Endothelial cell of umbilical vein (primary cell): ENCODE results near the gene NR5A1. TPM values are rescaled to one million over a fixed set of nuclear protein-coding genes. Genes with fewer than 3 reads are reported as not detected.

ENCODE experiments used
- BruUV-seq: library from RNA; stranded (reverse); fragments of 400-500 nt; replicated peaks from 2 replicates; lab custom pipeline; 2021; lab: Mats Ljungman, UMichigan
- CTCF ChIA-PET: fragments of 300-600, 350-600 bp; sonication (Branson Sonifier 250); formaldehyde crosslinking; loops from one replicate; lab custom pipeline; 2021; ENCODE audit warnings: antibody characterized with exemption, inconsistent platforms; lab: Charles Lee
- POLR2A ChIA-PET: fragments of 300-600, 350-600 bp; sonication (Branson Sonifier 250); formaldehyde crosslinking; loops from one replicate; lab custom pipeline; 2021; ENCODE audit warnings: antibody characterized with exemption, inconsistent platforms; lab: Charles Lee
- DNase-seq: peaks from one replicate; pipeline ENCODE4 v3.0.0-alpha.2; 2011; ENCODE audit warnings: low read depth, low spot score
- FAIRE-seq: peaks from 2 replicates; lab custom pipeline; 2011; peaks lifted over from hg19 to GRCh38; lab: Jason Lieb, UNC
- H2AFZ ChIP-seq: 2 replicates; pipeline ENCODE4 v1.6.0; 2012; ENCODE audit warnings: low read depth, low read length, control low read depth, inconsistent platforms
- H3K27ac ChIP-seq: 2 replicates; pipeline ENCODE4 v1.5.1; 2011; ENCODE audit warnings: low read depth, mild to moderate bottlenecking, control low read depth, low read length, moderate library complexity; ENCODE audit not compliant: insufficient read depth
- H3K27me3 ChIP-seq, 2 experiments: 2 replicates each; pipeline versions ENCODE4 v1.6.0 to v1.6.1; 2011; ENCODE audit warnings: low read length in 2 of 2, mixed read lengths in 1 of 2; ENCODE audit not compliant: control insufficient read depth in 2 of 2, insufficient read depth in 2 of 2
- H3K36me3 ChIP-seq, 2 experiments: 2 replicates in 1 of 2; 3 replicates in 1 of 2; pipeline ENCODE4 v1.5.1; 2011; ENCODE audit warnings: low read length in 2 of 2, mild to moderate bottlenecking in 1 of 2, moderate library complexity in 1 of 2; ENCODE audit not compliant: control insufficient read depth in 2 of 2, insufficient read depth in 2 of 2; ENCODE audit errors: extremely low read depth in 1 of 2
- H3K4me1 ChIP-seq: 3 replicates; pipeline ENCODE4 v1.5.1; 2011; ENCODE audit warnings: mild to moderate bottlenecking, low read length; ENCODE audit not compliant: control insufficient read depth, insufficient read depth; ENCODE audit errors: extremely low read depth
- H3K4me2 ChIP-seq: 2 replicates; pipeline ENCODE4 v1.6.1; 2011; ENCODE audit warnings: low read length, control low read depth, mixed read lengths; ENCODE audit not compliant: insufficient read depth
- H3K4me3 ChIP-seq, 3 experiments: fragments of 200-600 bp in 1 of 3; sonication (generic), shearing (Covaris generic) in 1 of 3; replicated peaks in 1 of 3; 2 replicates each; pipeline ENCODE4 v1.5.1; 2011 to 2016; ENCODE audit warnings: control low read depth in 3 of 3, low read length in 3 of 3, mild to moderate bottlenecking in 2 of 3, inconsistent platforms in 1 of 3, low read depth in 1 of 3, moderate library complexity in 1 of 3; ENCODE audit not compliant: insufficient read depth in 1 of 3
- H3K79me2 ChIP-seq: 2 replicates; pipeline ENCODE4 v1.6.0; 2012; ENCODE audit warnings: low read length, inconsistent platforms; ENCODE audit not compliant: control insufficient read depth, insufficient read depth
- H3K9ac ChIP-seq: replicated peaks from 2 replicates; pipeline ENCODE3; 2011; ENCODE audit warnings: low read length, control low read depth; ENCODE audit not compliant: insufficient read depth; ENCODE audit errors: extremely low read depth
- H3K9me1 ChIP-seq: replicated peaks from 3 replicates; pipeline ENCODE4 v1.6.0; 2011; ENCODE audit warnings: mild to moderate bottlenecking, low read length; ENCODE audit not compliant: control insufficient read depth, insufficient read depth; ENCODE audit errors: extremely low read depth
- H3K9me3 ChIP-seq: replicated peaks from 2 replicates; pipeline ENCODE4 v1.5.1; 2012; ENCODE audit warnings: low read length, inconsistent platforms; ENCODE audit not compliant: control insufficient read depth, insufficient read depth
- H4K20me1 ChIP-seq: replicated peaks from 2 replicates; pipeline ENCODE3; 2011; ENCODE audit warnings: mild to moderate bottlenecking, low read length; ENCODE audit not compliant: control insufficient read depth, insufficient read depth; ENCODE audit errors: extremely low read depth
- EZH2 ChIP-seq: IDR thresholded peaks from 2 replicates; pipeline ENCODE4 v1.6.1; 2012; ENCODE audit warnings: borderline replicate concordance, low read depth, mild to moderate bottlenecking, moderate library complexity, low read length, inconsistent platforms; ENCODE audit not compliant: severe bottlenecking
- FOS ChIP-seq: IDR thresholded peaks from 2 replicates; pipeline ENCODE4 v1.6.1; 2011; ENCODE audit warnings: mild to moderate bottlenecking, low read length, moderate library complexity, borderline replicate concordance; ENCODE audit not compliant: insufficient read depth
- GATA2 ChIP-seq: IDR thresholded peaks from 2 replicates; pipeline ENCODE4 v1.7.0; 2011; ENCODE audit warnings: low read depth, mild to moderate bottlenecking, moderate library complexity, mixed read lengths, low read length; ENCODE audit not compliant: insufficient read length, insufficient read depth
- JUN ChIP-seq: IDR thresholded peaks from 2 replicates; pipeline ENCODE4 v1.6.1; 2011; ENCODE audit warnings: borderline replicate concordance, low read depth; ENCODE audit not compliant: insufficient read length, insufficient read depth
- MYC ChIP-seq: IDR thresholded peaks from one replicate; pipeline ENCODE4 v1.6.1; 2011; ENCODE audit warnings: mild to moderate bottlenecking, low read depth, low read length
- POLR2A ChIP-seq: IDR thresholded peaks from 2 replicates; pipeline ENCODE4 v1.6.1; 2012; ENCODE audit warnings: low read depth, mild to moderate bottlenecking, control low read depth, low read length
- POLR2AphosphoS5 ChIP-seq: IDR thresholded peaks from 2 replicates; pipeline ENCODE4 v1.6.1; 2012; ENCODE audit warnings: low read depth, mild to moderate bottlenecking, control low read depth, low read length, moderate library complexity; ENCODE audit not compliant: insufficient read depth
- dilution Hi-C: fragments of 300-500 bp; cut with MboI; formaldehyde crosslinking; loops from one replicate; pipeline ENCODE4 v1.15.0; 2019; ENCODE audit warnings: low sequenced_read_pairs; ENCODE audit not compliant: extremely low pct_ligation_motif_present
- intact Hi-C: fragments of 100-400 bp; cut with micrococcal nuclease; formaldehyde crosslinking; loops from one replicate; pipeline ENCODE4 v1.10.0; 2022
- polyA plus RNA-seq, 4 experiments: library from polyadenylated mRNA; depleted of rRNA in 3 of 4; stranded (reverse) in 3 of 4; unstranded in 1 of 4; fragments of >200 nt; gene quantifications; 2 replicates each; pipeline versions ENCODE4 v1.2.1 to v1.2.3, GENCODE V29; 2011 to 2012; ENCODE audit warnings: missing spikeins in 1 of 4
- total RNA-seq: library from RNA; stranded (reverse); gene quantifications from 2 replicates; pipeline ENCODE4 v1.2.3, GENCODE V29; 2021
- TF ChIP-seq, protein P1 (sequence below): IDR thresholded peaks from 2 replicates; pipeline ENCODE4 v1.6.1; 2011; ENCODE audit not compliant: insufficient read depth, insufficient read length
- TF ChIP-seq, protein P2 (sequence below), 2 donors: IDR thresholded peaks; 1 replicate in 1 of 2; 2 replicates in 1 of 2; pipeline ENCODE4 v1.5.1; 2011; ENCODE audit warnings: low read length in 2 of 2, mild to moderate bottlenecking in 2 of 2, moderate library complexity in 2 of 2, control low read depth in 1 of 2, inconsistent platforms in 1 of 2, low read depth in 1 of 2; ENCODE audit not compliant: insufficient read depth in 1 of 2; ENCODE audit errors: extremely low read depth in 1 of 2

The NR5A1 gene
- total and polyA plus RNA-seq, 2 donors (not counting 3 experiments of a cell fraction or from before 2014, with no cell fraction given) = not detected

GRCh38 chr9:124437086-124437485 lies 70.1 kb downstream of the NR5A1 start:
- Histone ChIP-seq H3K36me3 (no peaks in the 10 kb centered on the region), H2AFZ (no peak overlapping the region), H3K4me3 (no peak overlapping the region), H4K20me1 (no peaks in the 10 kb centered on the region), H3K4me2 (no peak overlapping the region), H3K9me1 (no peaks in the 10 kb centered on the region), H3K27me3 (peaks cover 0 to 7% of the 10 kb centered on the region in 2 experiments), H3K79me2 (no peaks in the 10 kb centered on the region), H3K9me3 (no peaks in the 10 kb centered on the region), H3K4me1 (no peaks in the 10 kb centered on the region), H3K9ac (no peak overlapping the region), H3K27ac (no peak overlapping the region)
- ChIA-PET POLR2A (no interaction called here), CTCF (no interaction called here)
- intact Hi-C loops (no loop called here), dilution Hi-C loops (no loop called here)
- BruUV-seq = no TSS peak
- DNase-seq (no peak), FAIRE-seq (no peak)
- no peak for TF ChIP-seq FOS

DNA sequence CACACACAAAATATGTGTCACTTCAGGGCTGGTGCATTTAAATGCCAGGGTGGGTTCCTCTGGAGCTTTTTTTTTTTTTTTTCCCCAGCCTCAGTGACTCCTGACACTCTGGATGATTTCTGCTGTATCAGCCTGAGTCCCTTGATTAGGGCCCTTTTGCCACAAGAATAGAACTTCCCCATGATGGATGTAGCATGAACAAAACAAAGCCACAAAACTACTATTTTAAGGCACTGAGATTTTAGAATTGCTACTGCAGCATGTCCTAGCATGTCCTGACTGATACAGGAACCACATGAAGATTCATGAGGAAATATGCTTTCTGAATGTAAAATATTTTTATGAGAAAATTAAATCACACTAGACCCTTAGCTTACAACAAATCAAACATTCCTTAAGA lies 70.9 kb downstream of the NR5A1 start:
- no peak overlapping the region for H3K27ac ChIP-seq
- no TSS peak for BruUV-seq
- dilution Hi-C loops (no loop called here), intact Hi-C loops (no loop called here)
- FAIRE-seq (no peak), DNase-seq (no peak)
- H3K9ac ChIP-seq = no peak overlapping the region
- no peaks in the 10 kb centered on the region for H3K36me3 ChIP-seq
- ChIA-PET POLR2A (no interaction called here), CTCF (interaction anchor here (1.3 kb wide), 1 partner anchor 101 kb away, joined by 4 read pairs; no protein-coding TSS in a partner anchor)
- H2AFZ ChIP-seq = no peak overlapping the region
- H3K9me3 ChIP-seq = no peaks in the 10 kb centered on the region
- no peak overlapping the region for H3K4me3 ChIP-seq
- H3K27me3 ChIP-seq = peaks cover 0 to 9% of the 10 kb centered on the region in 2 experiments
- H3K79me2 ChIP-seq = no peaks in the 10 kb centered on the region
- H4K20me1 ChIP-seq = no peaks in the 10 kb centered on the region
- TF ChIP-seq MYC = no peak
- TF ChIP-seq POLR2A = no peak
- no peak for TF ChIP-seq JUN
- no peak for TF ChIP-seq EZH2
- no peak for TF ChIP-seq GATA2
- no peak for TF ChIP-seq POLR2AphosphoS5
- TF ChIP-seq, protein P1, sequence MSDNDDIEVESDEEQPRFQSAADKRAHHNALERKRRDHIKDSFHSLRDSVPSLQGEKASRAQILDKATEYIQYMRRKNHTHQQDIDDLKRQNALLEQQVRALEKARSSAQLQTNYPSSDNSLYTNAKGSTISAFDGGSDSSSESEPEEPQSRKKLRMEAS = no peak
- TF ChIP-seq, protein P2, sequence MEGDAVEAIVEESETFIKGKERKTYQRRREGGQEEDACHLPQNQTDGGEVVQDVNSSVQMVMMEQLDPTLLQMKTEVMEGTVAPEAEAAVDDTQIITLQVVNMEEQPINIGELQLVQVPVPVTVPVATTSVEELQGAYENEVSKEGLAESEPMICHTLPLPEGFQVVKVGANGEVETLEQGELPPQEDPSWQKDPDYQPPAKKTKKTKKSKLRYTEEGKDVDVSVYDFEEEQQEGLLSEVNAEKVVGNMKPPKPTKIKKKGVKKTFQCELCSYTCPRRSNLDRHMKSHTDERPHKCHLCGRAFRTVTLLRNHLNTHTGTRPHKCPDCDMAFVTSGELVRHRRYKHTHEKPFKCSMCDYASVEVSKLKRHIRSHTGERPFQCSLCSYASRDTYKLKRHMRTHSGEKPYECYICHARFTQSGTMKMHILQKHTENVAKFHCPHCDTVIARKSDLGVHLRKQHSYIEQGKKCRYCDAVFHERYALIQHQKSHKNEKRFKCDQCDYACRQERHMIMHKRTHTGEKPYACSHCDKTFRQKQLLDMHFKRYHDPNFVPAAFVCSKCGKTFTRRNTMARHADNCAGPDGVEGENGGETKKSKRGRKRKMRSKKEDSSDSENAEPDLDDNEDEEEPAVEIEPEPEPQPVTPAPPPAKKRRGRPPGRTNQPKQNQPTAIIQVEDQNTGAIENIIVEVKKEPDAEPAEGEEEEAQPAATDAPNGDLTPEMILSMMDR (IDR thresholded peaks at IDR 0.05; ENCODE audit: extremely low read depth in 1 of 2, insufficient read depth in 1 of 2, low read depth in 1 of 2, low read length in 2 of 2) = no peak
- TF ChIP-seq FOS = no peak
- no peak overlapping the region for H3K4me2 ChIP-seq
- no peaks in the 10 kb centered on the region for H3K4me1 ChIP-seq
- H3K9me1 ChIP-seq = no peaks in the 10 kb centered on the region
